Suppressor macrophage treated with lipopolysaccharide for 1 hour (primary cell): ENCODE data around the gene RAD54L2.
"Not testable (repeated sequence)": the region's sequence is repeated elsewhere in the genome, so short reads cannot be mapped to it uniquely, and the experiment has no call there.

Experiments
- DNase-seq, 3 donors: peaks; one replicate each; pipeline ENCODE4 v3.0.0-alpha.2; 2020 to 2022

The RAD54L2 gene, protein sequence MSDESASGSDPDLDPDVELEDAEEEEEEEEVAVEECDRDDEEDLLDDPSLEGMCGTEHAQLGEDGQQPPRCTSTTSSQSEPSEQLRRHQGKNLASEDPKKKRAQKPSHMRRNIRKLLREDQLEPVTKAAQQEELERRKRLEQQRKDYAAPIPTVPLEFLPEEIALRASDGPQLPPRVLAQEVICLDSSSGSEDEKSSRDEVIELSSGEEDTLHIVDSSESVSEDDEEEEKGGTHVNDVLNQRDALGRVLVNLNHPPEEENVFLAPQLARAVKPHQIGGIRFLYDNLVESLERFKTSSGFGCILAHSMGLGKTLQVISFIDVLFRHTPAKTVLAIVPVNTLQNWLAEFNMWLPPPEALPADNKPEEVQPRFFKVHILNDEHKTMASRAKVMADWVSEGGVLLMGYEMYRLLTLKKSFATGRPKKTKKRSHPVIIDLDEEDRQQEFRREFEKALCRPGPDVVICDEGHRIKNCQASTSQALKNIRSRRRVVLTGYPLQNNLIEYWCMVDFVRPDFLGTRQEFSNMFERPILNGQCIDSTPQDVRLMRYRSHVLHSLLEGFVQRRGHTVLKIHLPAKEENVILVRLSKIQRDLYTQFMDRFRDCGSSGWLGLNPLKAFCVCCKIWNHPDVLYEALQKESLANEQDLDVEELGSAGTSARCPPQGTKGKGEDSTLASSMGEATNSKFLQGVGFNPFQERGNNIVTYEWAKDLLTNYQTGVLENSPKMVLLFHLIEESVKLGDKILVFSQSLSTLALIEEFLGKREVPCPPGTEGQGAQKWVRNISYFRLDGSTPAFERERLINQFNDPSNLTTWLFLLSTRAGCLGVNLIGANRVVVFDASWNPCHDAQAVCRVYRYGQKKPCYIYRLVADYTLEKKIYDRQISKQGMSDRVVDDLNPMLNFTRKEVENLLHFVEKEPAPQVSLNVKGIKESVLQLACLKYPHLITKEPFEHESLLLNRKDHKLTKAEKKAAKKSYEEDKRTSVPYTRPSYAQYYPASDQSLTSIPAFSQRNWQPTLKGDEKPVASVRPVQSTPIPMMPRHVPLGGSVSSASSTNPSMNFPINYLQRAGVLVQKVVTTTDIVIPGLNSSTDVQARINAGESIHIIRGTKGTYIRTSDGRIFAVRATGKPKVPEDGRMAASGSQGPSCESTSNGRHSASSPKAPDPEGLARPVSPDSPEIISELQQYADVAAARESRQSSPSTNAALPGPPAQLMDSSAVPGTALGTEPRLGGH (N-terminal part only)

GRCh38 chr3:51538459-51539290, at the start of gene RAD54L2:
Gene RAD54L2 (plus strand): TSS chr3:51538719. CDS start chr3:51590421, 51,702 bp downstream.
- peak; percentile 86 to 96 (median 94) for DNase-seq

- DNase-seq = peak; percentile 94 to 98 (median 94)
Observed at GRCh38 chr3:51498876-51499738, 39.4 kb upstream of the RAD54L2 start.

DNA sequence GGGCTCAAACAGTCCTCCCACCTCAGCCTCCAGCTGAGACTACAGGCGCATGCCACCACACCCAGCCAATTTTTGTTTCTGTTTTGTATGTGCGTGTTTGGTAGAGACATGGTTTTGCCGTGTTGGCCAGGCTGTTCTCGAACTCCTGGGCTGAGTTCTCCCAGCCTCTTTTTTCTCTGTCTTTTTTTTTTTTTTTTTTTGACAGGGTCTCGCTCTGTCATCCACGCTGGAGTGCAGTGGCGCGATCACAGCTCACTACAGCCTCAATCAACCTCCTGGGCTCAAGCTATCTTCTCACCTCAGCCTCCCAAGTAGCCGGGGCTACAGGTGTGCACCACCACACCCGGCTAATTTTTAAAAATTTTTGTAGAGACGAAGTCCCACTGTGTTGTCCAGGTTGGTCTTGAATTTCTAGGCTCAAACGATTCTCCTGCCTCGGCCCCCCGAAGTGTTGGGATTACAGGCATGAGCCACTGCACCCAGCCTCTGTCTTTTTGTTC, 37.8 kb upstream of the RAD54L2 start:
- peak in 1 of 3 donors; percentile 22 for DNase-seq

DNA sequence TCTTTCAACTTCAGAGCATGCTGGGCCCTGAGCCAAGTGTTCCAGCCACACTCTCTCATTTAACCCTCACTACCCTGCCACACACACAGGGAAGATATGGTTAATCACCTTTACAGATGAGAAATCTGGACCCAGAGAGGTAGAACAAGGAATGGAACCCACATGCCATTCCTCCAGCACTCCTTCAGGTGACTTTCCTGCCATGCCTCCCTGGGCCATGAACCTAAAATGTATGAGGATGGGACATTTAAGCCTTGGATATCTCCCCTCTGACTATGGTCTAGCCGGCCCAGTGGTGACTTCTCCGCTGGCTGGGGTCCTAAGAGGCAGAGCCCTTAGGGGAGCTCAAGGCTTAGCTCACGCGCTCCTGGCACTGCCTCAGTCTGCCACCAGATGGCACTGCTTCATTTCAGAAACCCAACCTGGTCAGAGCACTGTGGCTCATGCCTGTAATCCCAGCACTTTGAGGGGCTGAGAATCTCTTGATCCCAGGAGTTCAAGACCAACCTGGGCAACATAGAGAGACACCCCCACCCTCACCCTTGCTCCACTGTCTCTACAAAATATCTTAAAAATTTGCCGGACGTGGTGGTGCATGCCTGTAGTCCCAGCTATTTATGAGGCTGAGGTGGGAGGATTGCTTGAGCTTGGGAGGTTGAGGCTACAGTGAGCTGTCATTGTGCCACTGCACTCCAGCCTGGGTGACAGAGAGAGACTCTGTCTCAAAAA, 36.5 kb upstream of the RAD54L2 start:
- peak; percentile 85 to 86 (median 85) for DNase-seq

GRCh38 chr3:51502562-51502910, 36.0 kb upstream of the RAD54L2 start:
- no peak for DNase-seq

GRCh38 chr3:51503007-51503406, 35.5 kb upstream of the RAD54L2 start:
- DNase-seq = no peak

DNA sequence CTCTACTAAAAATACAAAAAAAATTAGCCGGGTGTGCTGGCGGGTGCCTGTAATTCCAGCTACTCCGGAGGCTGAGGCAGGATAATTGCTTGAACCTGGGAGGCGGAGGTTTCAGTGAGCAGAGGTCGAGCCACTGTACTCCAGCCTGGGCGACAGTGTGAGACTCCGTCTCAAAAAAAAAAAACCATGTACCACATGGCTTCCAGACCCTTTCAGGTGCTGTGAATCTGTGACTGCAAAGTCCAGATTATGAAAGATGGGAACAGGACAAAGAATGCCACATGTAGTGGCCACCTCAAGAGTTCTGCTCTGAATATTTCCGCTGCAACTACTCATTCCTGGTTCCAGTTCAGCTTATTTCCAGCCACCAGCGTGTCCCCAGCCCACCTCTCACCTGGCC, 30.3 kb upstream of the RAD54L2 start:
- no peak for DNase-seq

DNA sequence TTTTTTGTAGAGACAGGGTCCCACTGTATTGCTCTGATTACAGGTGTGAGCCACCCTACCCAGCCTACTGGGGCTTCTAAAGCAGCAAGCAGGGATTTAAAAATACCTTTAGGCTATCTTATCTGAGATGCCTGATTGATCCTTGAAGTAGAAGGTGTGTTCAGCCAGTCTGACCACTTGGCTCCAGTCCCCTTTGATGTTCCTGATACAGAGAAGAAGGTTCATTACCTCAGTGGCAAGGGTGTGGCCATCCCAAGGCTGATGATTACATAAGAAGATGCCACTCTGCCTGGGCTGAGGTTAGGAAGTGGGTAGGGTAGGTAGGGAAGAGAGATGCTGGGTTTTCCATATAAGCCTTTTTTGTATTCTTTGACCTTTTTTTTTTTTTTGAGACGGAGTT, 27.5 kb upstream of the RAD54L2 start:
- DNase-seq = no peak

DNA sequence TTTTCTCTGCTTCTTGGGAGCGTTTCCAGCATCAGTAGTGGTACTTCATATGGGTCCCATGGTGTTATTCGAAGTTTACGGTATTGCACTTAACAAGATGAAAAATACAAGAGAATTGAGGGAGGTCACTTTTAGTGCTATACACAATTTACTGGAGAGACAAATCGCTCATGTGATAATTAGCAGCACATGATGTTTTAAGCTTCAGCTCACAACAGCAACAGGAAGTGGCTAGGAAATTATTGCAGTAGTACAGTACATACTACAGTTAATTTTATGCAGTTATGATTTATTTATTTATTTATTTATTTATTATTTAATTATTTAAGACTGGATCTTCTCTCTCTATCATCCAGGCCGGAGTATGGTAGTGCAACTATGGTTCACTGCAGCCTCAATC, 24.3 kb upstream of the RAD54L2 start:
- DNase-seq = no peak

GRCh38 chr3:51519848-51520247, 18.7 kb upstream of the RAD54L2 start:
- DNase-seq = no peak

- DNase-seq = not testable (repeated sequence)
Observed at GRCh38 chr3:51520906-51521730, 17.4 kb upstream of the RAD54L2 start.

GRCh38 chr3:51522273-51522962, 16.1 kb upstream of the RAD54L2 start:
- DNase-seq = no peak

DNA sequence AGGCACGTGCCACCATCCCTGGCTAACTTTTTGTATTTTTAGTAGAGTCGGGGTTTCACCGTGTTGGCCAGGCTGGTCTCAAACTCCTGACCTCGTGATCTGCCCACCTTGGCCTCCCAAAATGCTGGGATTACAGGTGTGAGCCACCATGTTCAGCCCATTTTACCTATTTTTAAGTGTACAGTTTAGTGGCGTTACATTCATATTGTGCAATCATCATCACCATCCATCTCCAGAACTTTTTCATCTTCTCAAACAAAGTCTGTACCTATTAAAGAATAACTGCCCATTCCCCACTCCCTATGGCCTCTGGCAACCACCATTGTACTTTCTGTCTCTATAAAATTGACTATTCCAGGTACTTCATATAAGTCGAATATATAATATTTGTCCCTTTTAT, 13.6 kb upstream of the RAD54L2 start:
- not testable (repeated sequence) for DNase-seq

DNA sequence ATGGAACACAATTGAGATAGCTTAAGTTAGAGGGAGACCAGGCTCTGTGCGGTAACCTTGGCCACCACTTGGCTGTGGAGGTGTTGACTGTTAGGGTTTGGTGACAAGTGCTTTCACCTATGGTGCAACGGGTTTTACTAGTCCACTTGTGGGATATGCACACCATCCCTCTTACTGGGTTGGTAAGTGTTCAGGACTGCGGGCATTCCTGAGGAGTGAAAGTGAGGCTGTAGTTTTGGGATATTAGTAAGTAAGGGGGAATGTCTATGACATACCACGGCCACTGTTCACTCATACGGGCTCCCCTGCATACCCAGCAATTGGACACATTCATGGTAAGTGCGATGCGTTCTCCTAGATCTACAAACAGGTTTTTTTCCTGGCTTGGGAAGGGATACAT, 8.0 kb upstream of the RAD54L2 start:
- DNase-seq = no peak

DNA sequence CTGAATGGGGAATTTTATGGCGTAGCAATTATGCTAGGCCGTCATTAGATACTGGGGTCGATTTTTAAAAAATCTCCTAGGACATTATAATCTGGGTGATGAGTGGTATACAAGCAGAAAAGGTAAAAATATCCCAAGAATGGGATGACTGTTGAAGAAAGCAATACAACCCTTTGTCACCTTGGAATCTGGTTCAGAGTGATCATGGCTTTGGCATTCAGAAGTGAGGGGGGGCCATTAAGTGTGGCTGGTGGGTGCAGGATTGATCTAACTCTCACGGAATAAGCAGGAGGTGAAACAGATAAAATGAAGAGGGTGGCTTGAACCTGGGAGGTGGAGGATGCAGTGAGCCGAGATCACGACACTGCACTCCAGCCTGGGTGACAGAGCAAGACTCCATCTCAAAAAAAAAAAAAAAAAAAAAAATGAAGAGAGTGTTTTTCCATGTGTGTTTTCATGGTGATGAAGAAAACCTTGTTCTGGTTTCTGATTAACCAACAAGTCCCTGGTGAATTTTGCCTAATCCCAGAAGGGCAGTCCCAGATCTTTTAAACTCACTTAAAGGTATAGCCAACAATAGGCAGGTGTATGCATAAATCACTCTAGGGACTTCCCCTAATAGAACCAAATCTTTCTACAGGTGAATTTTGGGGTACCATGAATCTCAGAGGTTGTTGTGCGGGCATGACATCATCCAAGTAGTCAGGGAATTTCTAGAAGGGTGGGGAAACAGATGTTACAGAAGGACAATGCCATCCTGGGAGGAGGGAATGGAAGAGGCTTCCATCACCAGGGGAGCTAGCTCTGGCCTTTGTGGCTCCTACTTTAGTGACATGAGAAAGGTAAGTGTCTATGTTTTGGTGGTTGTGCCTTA, 3.1 kb upstream of the RAD54L2 start:
- no peak for DNase-seq

- not testable (repeated sequence) for DNase-seq
Observed at GRCh38 chr3:51537631-51538030, 888 bp upstream of the RAD54L2 start.

- no peak for DNase-seq
Observed at GRCh38 chr3:51538115-51538458, 432 bp upstream of the RAD54L2 start.
